GM18505 (cell line): ENCODE measurements around the gene SLC46A3.

Experiments used
- ATAC-seq: cut with Tn5 transposase; IDR thresholded peaks from one replicate; pipeline ENCODE4 v1.9.1; 2021; ENCODE audit not compliant: unreplicated experiment
- POLR2A ChIP-seq: IDR thresholded peaks from 4 replicates; pipeline ENCODE4 v1.6.1; 2011; ENCODE audit warnings: borderline replicate concordance; ENCODE audit not compliant: insufficient read depth, insufficient read length; ENCODE audit errors: extremely low read depth

Gene SLC46A3

GRCh38 chr13:28653111-28653510 lies 65.7 kb downstream of the SLC46A3 start:
- no peak for TF ChIP-seq POLR2A
- ATAC-seq, result no peak

- no peak for TF ChIP-seq POLR2A
- no peak for ATAC-seq
These were observed 66.9 kb downstream of the SLC46A3 start for GRCh38 chr13:28651810-28652401.

- TF ChIP-seq POLR2A, result no peak
- ATAC-seq, result no peak
These were observed 68.5 kb downstream of the SLC46A3 start for GRCh38 chr13:28650284-28650683.
